ENCODE data around the gene TBR1.

The TBR1 gene

DNA sequence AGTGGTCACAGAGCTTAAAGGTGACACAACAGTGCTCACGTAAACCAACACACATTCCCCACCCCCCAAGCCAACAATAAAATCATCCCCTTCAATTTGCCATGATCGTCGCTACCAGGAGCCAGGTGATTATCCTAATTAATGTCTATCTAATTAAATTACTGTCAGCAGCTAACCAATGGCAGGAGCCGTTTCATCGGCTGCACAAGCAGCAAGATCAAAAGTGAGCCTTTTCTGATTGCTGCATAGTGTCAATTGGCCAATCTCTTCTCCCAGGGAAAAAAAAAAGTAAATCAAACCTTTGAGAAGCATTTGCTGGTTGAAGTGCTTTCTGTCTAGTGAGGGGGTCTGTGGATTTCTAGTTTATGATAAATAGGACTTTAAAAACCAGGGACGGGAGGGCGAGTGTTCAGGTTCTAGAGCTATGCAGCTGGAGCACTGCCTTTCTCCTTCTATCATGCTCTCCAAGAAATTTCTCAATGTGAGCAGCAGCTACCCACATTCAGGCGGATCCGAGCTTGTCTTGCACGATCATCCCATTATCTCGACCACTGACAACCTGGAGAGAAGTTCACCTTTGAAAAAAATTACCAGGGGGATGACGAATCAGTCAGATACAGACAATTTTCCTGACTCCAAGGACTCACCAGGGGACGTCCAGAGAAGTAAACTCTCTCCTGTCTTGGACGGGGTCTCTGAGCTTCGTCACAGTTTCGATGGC lies at the start of gene TBR1:
Gene TBR1, plus strand, starts transcription at position 311 of the 721 bp plus-strand sequence. Its CDS starts 114 bp downstream, at position 425.
- DNase-seq (ENCODE audit: low read depth) = no peak

DNA sequence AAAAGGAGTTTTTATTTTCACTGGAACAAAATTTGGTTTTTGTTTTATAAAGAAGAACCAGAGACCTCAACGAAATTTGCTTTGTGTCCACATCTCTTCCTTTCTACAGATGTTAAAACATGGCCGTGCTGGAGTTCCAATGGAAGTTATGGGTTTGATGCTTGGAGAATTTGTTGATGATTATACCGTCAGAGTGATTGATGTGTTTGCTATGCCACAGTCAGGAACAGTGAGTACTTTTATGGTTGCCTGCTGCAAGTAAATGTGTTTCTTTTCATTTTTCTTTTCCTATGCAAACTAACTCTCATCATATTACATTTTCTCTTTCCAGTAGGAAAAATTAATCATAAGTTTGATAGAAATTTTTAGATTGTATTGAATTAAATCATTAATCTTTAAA lies 48.4 kb upstream of the TBR1 start:
- no peak for DNase-seq (ENCODE audit: low read depth)

- DNase-seq (ENCODE audit: low read depth) = no peak
Measured at GRCh38 chr2:161369311-161369710, 46.8 kb upstream of the TBR1 start.

DNA sequence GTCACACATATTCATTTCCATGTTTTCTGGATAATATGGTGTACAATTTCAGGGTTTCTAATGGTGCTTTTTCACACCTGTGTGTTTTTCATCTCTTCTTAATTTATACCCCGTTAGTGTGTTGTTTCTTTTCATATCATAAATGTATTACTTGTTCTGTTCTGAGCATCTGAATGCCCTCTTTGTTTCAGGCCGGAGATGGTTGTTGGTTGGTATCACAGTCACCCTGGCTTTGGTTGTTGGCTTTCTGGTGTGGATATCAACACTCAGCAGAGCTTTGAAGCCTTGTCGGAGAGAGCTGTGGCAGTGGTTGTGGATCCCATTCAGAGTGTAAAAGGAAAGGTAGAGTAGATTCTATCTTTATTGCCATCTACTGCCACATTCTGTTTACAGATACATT lies 45.1 kb upstream of the TBR1 start:
- no peak for DNase-seq (ENCODE audit: low read depth)

GRCh38 chr2:161371869-161372268 lies 44.2 kb upstream of the TBR1 start:
- no peak for DNase-seq (ENCODE audit: low read depth)

DNA sequence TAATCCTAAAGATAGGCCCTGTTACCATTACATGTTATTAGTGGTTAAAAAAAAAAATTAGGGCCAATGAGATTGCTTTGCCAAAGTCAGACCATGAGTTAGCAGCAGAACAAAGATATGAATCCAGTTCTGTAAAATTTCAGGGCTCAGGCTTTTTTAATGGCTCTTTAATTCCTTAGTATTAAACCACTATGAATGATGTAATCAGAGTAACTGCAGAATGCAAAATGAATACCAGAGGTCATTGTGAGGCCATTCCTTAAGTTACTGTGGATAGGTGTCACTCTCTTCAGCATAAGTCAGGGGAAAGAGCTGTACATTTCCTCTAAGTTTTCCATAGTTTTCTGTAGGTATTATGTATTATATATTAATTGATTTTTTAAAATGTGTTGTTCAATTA lies 42.2 kb upstream of the TBR1 start:
- DNase-seq (ENCODE audit: low read depth) = no peak

- no peak for DNase-seq (ENCODE audit: low read depth)
Measured at GRCh38 chr2:161374446-161374845, 41.7 kb upstream of the TBR1 start.

DNA sequence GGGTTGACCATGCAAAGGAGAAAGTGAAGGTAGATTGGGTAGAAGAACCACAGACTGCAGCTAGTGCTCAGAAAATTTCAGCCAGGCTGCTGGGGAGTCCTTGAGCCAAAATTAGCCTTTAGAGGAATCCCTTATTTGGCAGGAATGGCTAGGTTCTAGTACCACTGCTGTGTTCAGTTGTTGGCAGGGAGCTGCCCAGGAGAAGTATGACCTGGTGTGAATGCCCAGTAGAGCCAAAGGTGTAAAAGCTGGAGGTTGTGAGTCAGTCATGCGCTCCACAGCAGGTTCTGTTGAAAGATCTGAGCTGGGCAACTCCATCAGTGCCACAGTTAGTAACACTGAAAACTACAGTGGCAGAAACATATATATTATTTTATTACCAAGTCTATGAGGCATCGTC lies 36.4 kb upstream of the TBR1 start:
- DNase-seq (ENCODE audit: low read depth) = no peak

DNA sequence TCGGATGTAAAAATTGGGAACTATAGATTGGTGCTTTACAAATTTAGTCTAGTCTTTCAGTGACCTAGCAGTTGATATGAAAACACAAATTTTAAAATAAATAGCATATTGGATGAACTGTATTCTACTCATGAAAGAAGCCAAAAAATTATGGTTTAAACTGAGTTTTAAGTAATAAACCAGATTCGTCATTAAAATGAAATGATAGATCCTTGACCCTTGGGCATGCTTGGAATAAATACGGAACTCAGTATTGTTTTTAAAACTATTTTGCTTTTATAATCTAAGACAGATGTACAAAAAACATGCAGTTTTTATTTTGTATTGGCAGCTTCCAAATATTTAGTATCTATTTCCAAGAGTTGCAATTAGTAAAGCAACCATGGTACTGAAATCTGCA lies 34.6 kb upstream of the TBR1 start:
- no peak for DNase-seq (ENCODE audit: low read depth)

- DNase-seq (ENCODE audit: low read depth) = no peak
Measured at GRCh38 chr2:161382747-161383146, 33.4 kb upstream of the TBR1 start.

DNA sequence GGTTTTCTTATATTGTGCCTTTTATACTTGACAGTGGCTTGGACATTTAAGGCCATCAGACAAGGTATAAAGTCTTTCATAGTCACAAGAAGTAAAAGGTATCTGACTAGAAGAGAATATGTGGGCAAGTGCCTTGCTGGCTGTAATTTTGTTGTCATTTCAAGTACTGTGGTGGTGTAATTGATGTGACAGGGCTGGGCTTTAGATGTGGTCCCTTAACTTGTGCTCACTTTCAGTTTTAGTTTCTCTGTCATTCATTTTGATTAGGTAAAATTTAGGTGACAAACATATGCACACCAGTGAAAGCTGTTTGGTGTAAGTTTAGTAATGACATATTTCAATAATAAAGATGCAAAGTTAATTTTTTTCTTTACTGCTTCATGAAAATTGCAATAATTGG lies 31.2 kb upstream of the TBR1 start:
- no peak for DNase-seq (ENCODE audit: low read depth)

DNA sequence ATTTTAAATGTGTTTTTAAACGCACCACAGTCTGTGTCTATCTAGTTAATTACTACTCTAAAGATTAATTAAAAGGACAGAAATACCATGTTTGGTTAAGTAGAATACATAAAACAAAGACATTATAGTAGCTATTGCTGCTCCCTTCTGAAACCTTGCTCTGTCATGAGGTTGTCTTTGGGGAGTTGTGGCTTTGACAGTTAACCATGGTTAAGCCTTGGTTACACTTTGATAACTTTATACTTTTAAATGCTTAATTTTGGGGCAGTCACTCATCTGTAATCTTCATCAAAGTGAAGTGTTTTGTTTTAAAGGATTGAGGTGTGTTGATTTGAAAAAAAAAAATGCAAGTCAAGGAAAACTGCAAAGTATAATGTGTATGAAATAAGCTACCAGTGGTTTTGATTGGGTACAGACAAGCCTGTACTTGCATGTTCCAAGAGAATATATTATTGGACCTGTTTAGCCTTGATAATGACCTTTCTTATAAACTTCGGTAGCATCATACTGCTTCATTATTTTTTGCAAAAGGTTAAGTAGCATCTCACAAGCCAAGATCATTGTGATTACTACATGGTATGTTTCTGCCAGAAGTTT lies 29.8 kb upstream of the TBR1 start:
- DNase-seq (ENCODE audit: low read depth) = no peak

DNA sequence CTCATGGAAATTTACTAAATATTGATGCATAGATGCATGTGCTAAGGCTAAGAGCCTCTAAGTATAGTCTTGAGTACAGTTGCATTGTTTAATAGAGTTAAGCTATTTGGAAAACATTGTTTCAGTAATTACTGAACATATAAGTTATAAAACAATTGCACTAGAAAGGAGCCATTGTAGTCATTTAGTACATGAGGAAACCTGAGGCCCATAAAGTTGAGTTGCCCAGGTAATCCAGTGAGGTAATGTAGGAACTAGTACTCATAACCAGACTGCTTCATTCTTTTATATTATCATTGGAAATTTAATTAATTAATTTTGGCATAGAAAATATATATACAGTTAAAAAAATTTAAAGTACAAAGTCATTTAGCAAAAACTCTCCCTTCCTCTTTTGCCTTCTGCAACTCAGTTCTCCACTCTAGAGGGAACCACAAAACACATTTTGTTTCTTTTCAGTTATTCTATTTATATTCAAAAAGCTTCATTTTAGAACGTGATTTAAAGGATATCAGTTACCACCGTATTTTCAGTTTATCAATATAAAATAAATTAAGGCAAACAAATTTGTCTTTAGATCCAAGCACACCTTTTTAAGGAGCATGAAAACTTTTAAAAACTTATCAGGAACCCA lies 27.8 kb upstream of the TBR1 start:
- DNase-seq (ENCODE audit: low read depth) = no peak

- DNase-seq (ENCODE audit: low read depth) = no peak
Measured at GRCh38 chr2:161391737-161392506, 24.2 kb upstream of the TBR1 start.

DNA sequence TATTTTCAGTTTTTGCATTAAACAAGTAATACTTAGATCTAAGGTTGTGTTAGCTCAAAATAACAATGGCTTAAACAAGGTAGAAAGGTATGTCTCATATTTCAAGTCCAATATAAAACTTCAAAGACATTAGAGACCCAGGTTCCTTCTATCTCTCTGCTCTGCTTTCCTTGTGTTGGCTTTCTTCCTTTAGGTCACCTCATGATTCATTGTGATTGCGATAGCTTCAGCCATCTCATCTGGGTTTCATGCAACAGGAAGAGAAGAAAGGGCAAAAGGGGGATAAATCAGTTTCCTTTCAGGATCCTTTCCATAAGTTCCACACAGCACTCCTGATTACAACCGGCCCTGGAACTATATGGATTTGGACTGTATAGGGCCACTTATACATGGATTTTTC lies 16.0 kb upstream of the TBR1 start:
- no peak for DNase-seq (ENCODE audit: low read depth)

- no peak for DNase-seq (ENCODE audit: low read depth)
Measured at GRCh38 chr2:161402297-161402696, 13.8 kb upstream of the TBR1 start.

- no peak for DNase-seq (ENCODE audit: low read depth)
Measured at GRCh38 chr2:161406316-161406715, 9.8 kb upstream of the TBR1 start.

DNA sequence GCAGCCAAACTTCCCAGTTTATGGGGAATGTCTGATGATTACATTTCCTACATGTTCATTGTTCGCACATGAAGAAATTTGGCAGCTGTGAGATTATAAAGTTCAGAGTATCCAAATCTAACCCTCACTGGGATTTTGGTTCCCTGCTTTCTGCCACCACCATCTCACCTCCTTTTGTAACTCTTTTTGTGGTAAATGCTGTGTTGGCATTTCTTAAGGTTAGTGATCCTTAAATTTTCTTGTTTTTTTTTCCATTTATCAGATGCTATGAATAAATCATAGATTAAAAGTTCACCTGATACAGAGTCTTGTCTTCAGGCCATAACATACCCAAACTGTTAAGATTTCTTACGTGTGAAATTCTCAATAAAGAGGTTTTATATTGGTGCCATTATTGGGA lies 8.5 kb upstream of the TBR1 start:
- no peak for DNase-seq (ENCODE audit: low read depth)

DNA sequence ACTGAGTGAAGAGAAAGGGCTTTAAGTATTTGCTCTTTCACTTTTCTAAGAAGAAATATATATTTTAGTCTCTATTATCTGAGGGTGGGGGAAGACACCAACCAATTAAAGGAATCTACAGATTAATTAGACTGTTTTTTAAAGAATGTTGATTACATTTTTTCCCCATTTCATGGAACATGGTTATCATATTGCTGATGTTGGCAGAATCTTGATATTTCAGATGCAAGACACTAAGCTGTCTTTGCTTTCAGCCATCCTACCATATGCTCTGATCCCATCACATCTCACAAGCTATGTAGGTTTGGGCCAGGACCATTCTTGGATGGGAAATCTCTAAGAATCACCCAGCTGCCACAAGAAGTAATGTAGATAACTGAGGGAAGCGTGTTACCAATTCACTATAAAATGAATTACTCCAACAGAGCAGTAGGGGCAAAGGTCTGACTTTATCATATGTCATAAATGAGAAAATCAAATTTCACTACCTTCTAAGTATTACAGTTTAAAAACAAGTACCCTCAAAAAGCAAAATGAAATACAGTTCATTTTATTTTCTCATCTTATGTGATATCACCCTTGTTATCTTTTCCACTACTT lies 6.7 kb upstream of the TBR1 start:
- no peak for DNase-seq (ENCODE audit: low read depth)

DNA sequence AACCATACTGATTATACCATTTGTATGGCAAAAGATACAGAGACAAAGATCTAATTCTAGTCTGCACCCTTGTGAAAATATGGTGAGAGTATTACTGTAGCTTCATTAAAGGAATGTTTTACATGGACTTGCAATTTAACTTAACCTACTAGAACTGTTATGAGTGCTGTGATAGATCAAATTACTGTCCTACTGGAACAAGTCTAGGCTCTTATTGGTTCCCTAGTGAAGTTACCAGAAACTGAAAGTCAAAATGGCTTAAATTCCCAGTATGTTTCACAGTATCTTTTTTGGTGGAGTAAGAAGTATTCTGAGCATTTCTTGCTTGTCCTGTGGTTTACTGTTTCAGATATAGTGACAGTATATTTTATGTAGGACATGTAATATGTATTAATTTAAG lies 3.8 kb upstream of the TBR1 start:
- no peak for DNase-seq (ENCODE audit: low read depth)

DNA sequence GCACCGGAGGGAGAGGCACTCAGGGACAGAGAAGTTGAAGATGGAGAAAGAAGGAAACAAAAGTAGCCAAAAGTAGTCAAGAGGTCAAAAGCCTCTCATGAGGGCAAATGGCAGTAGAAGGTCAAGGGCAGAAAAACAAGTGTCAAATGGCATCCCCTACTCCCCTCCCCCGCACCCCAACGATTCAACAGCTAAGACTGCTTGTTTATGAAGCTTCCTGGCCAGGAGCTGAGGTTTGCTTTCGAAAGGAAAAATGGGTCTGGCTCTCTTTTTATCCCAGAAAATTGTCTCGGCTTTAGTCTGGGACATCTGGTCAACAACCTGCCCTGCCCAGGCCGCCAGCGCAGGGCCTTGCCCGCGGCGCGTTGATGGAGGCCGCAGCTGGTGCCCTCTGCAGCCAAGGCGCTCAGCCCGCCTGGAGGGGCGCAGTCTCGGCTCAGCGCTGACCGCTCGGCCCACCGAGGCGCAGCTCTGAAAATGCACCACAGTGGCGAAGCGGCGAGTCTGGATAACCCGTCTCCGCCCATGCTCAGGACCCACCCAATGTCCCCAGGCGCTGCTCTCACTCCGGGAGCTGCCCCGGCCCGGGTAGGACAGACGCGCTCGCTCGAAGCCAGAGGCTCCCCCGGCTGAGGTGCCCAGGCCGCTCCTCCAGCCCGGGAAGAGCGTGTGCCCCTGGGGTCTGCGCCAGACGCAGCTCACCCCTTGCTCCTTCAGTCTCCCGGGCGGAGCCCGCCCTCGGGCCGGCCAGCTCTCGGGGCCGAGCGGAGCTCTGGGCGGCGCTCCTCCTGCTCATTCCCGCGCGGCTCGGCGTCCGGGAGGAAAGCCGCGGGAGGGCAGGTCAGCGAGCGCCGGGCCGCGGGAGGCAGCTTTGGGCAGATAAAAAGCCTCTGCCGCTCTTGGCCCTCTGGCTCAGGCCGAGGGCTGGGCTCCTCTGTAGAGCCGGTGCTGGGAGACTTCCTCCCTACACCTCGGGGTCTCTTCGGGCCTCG lies 1.8 kb upstream of the TBR1 start:
- DNase-seq (ENCODE audit: low read depth) = no peak

Data from fibroblast of the conjunctiva (primary cell).